ENCODE results near the gene POU2F3. TPM values are rescaled to one million over a fixed set of nuclear protein-coding genes. Genes with fewer than 3 reads are reported as not detected.
A peak's percentile ranks its signal among the peaks of the same experiment; 100 is the strongest.

Gene POU2F3
- total RNA-seq, 1 donor from 2014 or later: not detected

DNA sequence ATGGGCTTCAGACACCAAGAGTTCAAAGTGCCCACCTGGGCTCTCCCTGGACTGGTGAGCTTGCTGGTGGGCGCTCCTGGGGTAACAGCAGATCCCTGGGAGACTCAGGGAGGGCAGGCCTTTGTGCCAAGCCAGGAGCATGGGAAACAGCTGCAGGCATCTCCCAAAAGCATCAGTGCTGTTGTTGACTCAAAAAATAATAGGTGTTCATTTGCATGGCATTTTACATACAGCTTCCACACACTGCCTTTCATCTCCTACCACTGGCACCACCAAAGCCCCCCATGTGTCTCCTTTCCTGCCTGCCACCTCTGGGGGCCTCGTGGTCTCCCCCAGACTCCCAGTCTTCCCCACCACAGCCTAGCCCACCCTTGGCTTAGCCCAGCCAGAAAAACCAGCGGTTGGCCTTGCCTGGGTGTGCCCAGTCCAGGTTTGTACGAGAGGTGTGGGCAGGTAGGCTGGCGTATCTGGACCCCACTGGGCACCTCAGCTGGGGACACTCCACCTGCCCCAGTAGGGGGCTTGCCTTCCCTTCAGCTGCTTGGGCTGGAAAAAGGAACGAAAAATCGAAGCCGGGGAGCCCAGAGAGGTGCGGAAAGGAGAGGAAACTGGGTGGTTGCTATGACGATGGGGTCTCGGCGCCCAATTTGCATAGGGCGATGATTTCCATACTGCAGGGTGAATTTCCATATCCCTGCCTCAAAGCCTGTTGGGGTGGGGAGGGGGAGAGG lies 15.0 kb downstream of the POU2F3 start:
- Mint-ChIP-seq H3K4me3 (ENCODE audit: unreplicated experiment) (peak overlapping the region; percentile 70), H3K27ac (ENCODE audit: unreplicated experiment) (no peak overlapping the region), H3K27me3 (ENCODE audit: unreplicated experiment) (peaks cover 6% of the 10 kb centered on the region), H3K9me3 (ENCODE audit: unreplicated experiment) (peaks cover 2% of the 10 kb centered on the region), H3K4me1 (ENCODE audit: low read depth, unreplicated experiment) (peaks cover 4% of the 10 kb centered on the region), H3K36me3 (ENCODE audit: unreplicated experiment) (no peaks in the 10 kb centered on the region)
- peak; percentile 29 for DNase-seq
- TF ChIP-seq CTCF (IDR thresholded peaks at IDR 0.05; ENCODE audit: partially characterized antibody, unreplicated experiment): no peak

- peak overlapping the region; percentile 70 for H3K4me3 Mint-ChIP-seq (ENCODE audit: unreplicated experiment)
- no peak for TF ChIP-seq CTCF (IDR thresholded peaks at IDR 0.05; ENCODE audit: partially characterized antibody, unreplicated experiment)
- peaks cover 4% of the 10 kb centered on the region for H3K4me1 Mint-ChIP-seq (ENCODE audit: low read depth, unreplicated experiment)
- no peak overlapping the region for H3K27ac Mint-ChIP-seq (ENCODE audit: unreplicated experiment)
- no peaks in the 10 kb centered on the region for H3K36me3 Mint-ChIP-seq (ENCODE audit: unreplicated experiment)
- no peak for DNase-seq
- H3K9me3 Mint-ChIP-seq (ENCODE audit: unreplicated experiment): peaks cover 2% of the 10 kb centered on the region
- H3K27me3 Mint-ChIP-seq (ENCODE audit: unreplicated experiment): peaks cover 6% of the 10 kb centered on the region
Observed at GRCh38 chr11:120255519-120255866, 15.6 kb downstream of the POU2F3 start.

DNA sequence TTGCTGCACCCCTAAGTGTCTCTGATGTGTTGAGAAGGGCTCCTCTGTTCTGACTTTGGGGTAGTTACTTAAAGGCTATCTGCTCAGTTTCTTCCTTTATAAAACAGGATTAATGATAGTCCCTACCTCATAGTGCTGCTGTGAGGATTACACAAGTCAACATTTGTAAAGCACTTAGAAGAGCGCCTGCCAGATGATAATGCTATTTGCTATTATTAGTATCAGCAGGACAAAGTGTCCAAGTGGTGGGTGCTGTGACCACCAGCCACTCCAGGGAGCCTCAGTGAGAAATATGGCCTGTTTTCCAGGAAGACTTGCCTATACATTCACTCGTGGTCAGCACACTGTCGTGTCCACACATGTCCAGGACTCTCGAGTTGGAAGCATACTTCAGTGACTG lies 16.2 kb downstream of the POU2F3 start:
- Mint-ChIP-seq H3K36me3 (ENCODE audit: unreplicated experiment) (no peaks in the 10 kb centered on the region), H3K27ac (ENCODE audit: unreplicated experiment) (no peak overlapping the region), H3K9me3 (ENCODE audit: unreplicated experiment) (peaks cover 3% of the 10 kb centered on the region), H3K4me3 (ENCODE audit: unreplicated experiment) (no peak overlapping the region), H3K27me3 (ENCODE audit: unreplicated experiment) (peaks cover 6% of the 10 kb centered on the region), H3K4me1 (ENCODE audit: low read depth, unreplicated experiment) (peaks cover 4% of the 10 kb centered on the region)
- TF ChIP-seq CTCF (IDR thresholded peaks at IDR 0.05; ENCODE audit: partially characterized antibody, unreplicated experiment): no peak
- no peak for DNase-seq

- H3K36me3 Mint-ChIP-seq (ENCODE audit: unreplicated experiment): no peaks in the 10 kb centered on the region
- peaks cover 6% of the 10 kb centered on the region for H3K27me3 Mint-ChIP-seq (ENCODE audit: unreplicated experiment)
- H3K4me3 Mint-ChIP-seq (ENCODE audit: unreplicated experiment): no peak overlapping the region
- no peak for TF ChIP-seq CTCF (IDR thresholded peaks at IDR 0.05; ENCODE audit: partially characterized antibody, unreplicated experiment)
- H3K9me3 Mint-ChIP-seq (ENCODE audit: unreplicated experiment): peaks cover 4% of the 10 kb centered on the region
- DNase-seq: no peak
- H3K4me1 Mint-ChIP-seq (ENCODE audit: low read depth, unreplicated experiment): peaks cover 4% of the 10 kb centered on the region
- no peak overlapping the region for H3K27ac Mint-ChIP-seq (ENCODE audit: unreplicated experiment)
Observed at GRCh38 chr11:120256779-120257178, 16.8 kb downstream of the POU2F3 start.

GRCh38 chr11:120257346-120257745 lies 17.4 kb downstream of the POU2F3 start:
- Mint-ChIP-seq H3K4me3 (ENCODE audit: unreplicated experiment) (no peak overlapping the region), H3K4me1 (ENCODE audit: low read depth, unreplicated experiment) (peaks cover 4% of the 10 kb centered on the region), H3K27me3 (ENCODE audit: unreplicated experiment) (peaks cover 6% of the 10 kb centered on the region), H3K9me3 (ENCODE audit: unreplicated experiment) (peaks cover 4% of the 10 kb centered on the region), H3K27ac (ENCODE audit: unreplicated experiment) (no peak overlapping the region), H3K36me3 (ENCODE audit: unreplicated experiment) (no peaks in the 10 kb centered on the region)
- DNase-seq: no peak
- TF ChIP-seq CTCF (IDR thresholded peaks at IDR 0.05; ENCODE audit: partially characterized antibody, unreplicated experiment): no peak

All from glutamatergic neuron (in vitro differentiated cells).